Keratinocyte (primary cell): ENCODE results near the gene MMAB.

ENCODE experiments used
- EZH2 ChIP-seq: IDR thresholded peaks from one replicate; pipeline ENCODE4 v1.6.1; 2012; ENCODE audit warnings: inconsistent platforms, mild to moderate bottlenecking, low read length, moderate library complexity
- TF ChIP-seq, protein P1 (sequence below), 3 experiments: IDR thresholded peaks in 1 of 3; conservative IDR thresholded peaks in 1 of 3; optimal IDR thresholded peaks in 1 of 3; 2 replicates in 2 of 3; 3 replicates in 1 of 3; pipeline versions ENCODE3 to v1.5.1; 2011; ENCODE audit warnings: low read length in 3 of 3, mild to moderate bottlenecking in 3 of 3, moderate library complexity in 2 of 3, control low read depth in 1 of 3, inconsistent platforms in 1 of 3; ENCODE audit not compliant: insufficient read depth in 2 of 3; ENCODE audit errors: extremely low read depth in 1 of 3

GRCh38 chr12:109537136-109537535, 36.2 kb downstream of the MMAB start:
- TF ChIP-seq, protein P1, sequence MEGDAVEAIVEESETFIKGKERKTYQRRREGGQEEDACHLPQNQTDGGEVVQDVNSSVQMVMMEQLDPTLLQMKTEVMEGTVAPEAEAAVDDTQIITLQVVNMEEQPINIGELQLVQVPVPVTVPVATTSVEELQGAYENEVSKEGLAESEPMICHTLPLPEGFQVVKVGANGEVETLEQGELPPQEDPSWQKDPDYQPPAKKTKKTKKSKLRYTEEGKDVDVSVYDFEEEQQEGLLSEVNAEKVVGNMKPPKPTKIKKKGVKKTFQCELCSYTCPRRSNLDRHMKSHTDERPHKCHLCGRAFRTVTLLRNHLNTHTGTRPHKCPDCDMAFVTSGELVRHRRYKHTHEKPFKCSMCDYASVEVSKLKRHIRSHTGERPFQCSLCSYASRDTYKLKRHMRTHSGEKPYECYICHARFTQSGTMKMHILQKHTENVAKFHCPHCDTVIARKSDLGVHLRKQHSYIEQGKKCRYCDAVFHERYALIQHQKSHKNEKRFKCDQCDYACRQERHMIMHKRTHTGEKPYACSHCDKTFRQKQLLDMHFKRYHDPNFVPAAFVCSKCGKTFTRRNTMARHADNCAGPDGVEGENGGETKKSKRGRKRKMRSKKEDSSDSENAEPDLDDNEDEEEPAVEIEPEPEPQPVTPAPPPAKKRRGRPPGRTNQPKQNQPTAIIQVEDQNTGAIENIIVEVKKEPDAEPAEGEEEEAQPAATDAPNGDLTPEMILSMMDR (optimal IDR thresholded peaks at IDR 0.05 in 1 of 3, IDR thresholded peaks at IDR 0.05 in 1 of 3, conservative IDR thresholded peaks at IDR 0.05 in 1 of 3; ENCODE audit: extremely low read depth in 1 of 3, insufficient read depth in 2 of 3, low read length in 3 of 3), result no peak
- no peak for TF ChIP-seq EZH2
